Measurements from ENCODE around the gene PRIM2.
"Not testable (repeated sequence)": the region's sequence is repeated elsewhere in the genome, so short reads cannot be mapped to it uniquely, and the experiment has no call there.

Gene PRIM2

GRCh38 chr6:57368965-57369731, 51.7 kb downstream of the PRIM2 start:
- DNase-seq = not testable (repeated sequence)

DNA sequence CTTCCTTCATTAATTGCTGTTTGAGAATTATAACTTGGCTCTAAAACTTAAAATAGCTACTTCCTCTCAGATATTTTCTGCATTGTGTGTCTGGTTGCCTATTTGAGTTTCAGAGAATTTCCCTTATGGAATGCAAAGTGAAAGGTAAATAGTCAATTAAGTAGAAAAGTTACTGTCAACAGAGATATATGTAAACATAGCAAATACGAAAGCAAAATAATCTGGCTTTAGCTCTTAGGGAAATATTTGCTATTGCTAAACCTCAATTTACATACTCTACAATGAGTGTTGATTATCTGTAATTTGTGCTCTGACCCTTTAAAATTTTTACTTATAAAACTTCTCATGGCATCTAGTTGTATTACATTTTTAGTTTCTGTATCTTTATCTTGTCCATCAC, 54.3 kb downstream of the PRIM2 start:
- not testable (repeated sequence) for DNase-seq

- not testable (repeated sequence) for DNase-seq
Observed at GRCh38 chr6:57374764-57375163, 57.3 kb downstream of the PRIM2 start.

DNA sequence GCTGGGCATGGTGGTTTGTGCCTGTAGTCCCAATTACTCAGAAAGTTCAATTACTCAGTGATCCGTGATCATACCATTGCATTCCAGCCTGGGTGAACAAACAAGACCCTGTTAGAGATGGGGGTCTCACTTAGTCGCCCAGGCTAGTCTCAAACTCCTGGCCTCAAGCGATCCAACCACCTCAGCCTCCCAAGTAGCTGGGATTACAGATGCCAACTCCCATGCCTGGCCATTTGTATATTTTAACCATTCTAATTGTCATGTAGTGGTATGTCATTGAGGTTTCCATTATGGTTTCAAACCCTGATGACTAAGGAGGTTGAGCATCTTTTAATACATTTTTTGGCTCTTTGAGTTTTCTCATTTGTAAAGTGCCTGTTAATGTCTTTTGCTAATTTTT, 58.7 kb downstream of the PRIM2 start:
- not testable (repeated sequence) for DNase-seq

- not testable (repeated sequence) for DNase-seq
Observed at GRCh38 chr6:57389038-57389592, 71.7 kb downstream of the PRIM2 start.

GRCh38 chr6:57390818-57391217, 73.4 kb downstream of the PRIM2 start:
- not testable (repeated sequence) for DNase-seq

GRCh38 chr6:57392047-57392446, 74.6 kb downstream of the PRIM2 start:
- not testable (repeated sequence) for DNase-seq

DNA sequence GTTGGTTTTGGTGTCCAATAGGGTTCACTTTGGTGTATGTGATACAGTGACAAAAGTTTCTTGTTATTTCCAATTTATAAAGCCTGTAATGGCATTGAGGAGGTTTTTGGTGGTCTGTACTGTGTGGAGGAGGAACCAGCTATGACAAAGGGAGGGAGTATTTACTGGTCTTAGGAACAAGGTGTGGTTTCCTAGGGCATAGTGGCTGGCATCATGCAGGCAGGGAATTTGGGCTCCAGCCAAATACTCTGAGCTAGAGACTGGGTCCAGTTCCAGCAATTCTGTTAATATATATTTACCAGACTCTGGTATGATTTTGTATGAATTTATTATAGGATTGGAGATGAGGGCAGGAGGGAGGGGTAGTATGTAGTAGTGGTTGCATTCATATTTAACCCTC, 101.9 kb downstream of the PRIM2 start:
- not testable (repeated sequence) for DNase-seq

GRCh38 chr6:57421503-57421902, 104.1 kb downstream of the PRIM2 start:
- DNase-seq = no peak

DNA sequence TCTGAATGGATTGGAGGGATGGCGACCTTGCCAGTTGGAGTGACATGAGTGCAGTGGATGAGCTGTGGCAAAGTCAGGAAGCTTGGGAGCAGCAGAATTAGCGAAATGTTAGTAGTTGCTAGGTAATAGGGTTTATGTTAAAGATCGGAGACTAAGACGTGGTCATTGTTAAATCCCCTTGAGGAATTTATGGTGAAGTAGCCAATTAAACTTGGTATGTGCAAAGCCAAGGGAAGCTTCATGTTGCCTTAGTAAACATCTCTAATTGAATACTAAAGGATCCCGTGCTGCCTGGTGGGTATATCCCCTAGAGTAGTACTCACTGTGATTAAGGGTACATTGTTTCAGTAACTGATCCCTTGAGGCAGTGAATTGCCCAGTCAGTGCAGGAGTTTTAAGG, 106.0 kb downstream of the PRIM2 start:
- DNase-seq = no peak

DNA sequence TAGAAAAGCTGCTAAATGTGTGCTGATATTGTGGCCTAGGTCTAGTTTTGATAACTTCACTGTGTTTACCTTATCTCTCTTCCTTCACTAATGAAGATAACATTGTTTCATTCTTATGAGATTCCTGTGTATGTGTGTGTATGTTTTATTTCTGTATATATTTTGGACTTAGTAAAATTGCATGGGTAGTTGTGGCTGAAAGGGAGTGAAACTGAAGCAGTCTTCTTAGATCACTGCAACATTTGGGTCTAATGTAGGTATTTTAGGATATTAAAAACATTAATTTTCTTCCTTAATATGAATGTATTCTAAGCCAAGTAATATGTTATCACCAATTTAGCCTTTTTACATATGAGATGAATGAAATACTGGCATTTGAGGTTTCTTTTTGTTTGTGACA, 114.3 kb downstream of the PRIM2 start:
- not testable (repeated sequence) for DNase-seq

DNA sequence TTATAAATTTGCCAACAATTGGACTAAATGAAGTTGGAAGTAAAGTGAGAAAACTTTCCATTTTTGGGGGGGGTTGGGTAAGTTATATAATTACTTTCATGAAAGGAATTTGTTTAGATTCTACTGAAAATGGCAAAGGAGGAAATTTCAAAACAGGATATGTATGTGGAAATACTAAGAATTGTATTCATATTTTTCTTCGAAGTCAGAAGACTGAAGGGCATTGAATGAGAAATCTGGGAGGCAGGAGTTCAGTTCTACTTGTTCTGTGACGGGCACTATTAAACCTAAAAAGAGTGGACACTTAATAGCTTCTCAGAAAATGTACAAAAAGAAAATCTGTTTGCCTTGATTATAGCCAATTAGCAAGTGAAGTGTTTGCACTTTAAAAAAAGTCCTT, 114.7 kb downstream of the PRIM2 start:
- DNase-seq = no peak

DNA sequence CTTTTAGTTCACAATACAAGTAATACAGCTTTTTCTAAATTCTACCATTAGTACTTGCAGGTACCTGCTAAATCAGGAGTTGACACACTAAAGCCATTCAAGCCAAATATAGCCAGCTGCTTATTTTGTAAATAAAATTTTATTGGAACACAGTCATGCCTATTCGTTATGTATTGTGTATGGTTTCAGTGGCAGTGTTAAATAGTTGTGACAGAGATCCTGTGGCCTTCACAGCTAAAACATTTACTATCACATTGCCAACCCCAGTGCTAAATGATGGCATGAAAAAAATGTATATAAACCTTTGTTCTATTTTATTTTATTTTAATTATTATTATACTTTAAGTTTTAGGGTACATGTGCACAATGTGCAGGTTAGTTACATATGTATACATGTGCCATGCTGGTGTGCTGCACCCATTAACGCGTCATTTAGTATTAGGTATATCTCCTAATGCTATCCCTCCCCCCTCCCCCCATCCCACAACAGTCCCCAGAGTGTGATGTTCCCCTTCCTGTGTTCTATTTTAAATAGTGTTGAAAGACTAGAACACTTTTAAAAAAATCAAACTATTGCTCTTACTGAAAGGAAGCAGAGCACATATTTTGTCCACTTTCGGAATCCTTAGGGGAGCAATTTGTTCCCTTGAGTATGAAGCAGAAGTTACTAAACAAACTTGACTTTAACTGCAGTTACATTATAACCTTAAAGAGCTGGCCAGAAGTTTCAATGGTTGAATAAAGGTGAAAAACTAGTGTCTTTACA, 115.7 kb downstream of the PRIM2 start:
- DNase-seq = no peak

GRCh38 chr6:57433790-57434189, 116.4 kb downstream of the PRIM2 start:
- not testable (repeated sequence) for DNase-seq

GRCh38 chr6:57434944-57435343, 117.5 kb downstream of the PRIM2 start:
- no peak for DNase-seq

- DNase-seq = no peak
Observed at GRCh38 chr6:57435475-57436160, 118.2 kb downstream of the PRIM2 start.

- not testable (repeated sequence) for DNase-seq
Observed at GRCh38 chr6:57440735-57441134, 123.3 kb downstream of the PRIM2 start.

- DNase-seq = not testable (repeated sequence)
Observed at GRCh38 chr6:57442133-57442532, 124.7 kb downstream of the PRIM2 start.

DNA sequence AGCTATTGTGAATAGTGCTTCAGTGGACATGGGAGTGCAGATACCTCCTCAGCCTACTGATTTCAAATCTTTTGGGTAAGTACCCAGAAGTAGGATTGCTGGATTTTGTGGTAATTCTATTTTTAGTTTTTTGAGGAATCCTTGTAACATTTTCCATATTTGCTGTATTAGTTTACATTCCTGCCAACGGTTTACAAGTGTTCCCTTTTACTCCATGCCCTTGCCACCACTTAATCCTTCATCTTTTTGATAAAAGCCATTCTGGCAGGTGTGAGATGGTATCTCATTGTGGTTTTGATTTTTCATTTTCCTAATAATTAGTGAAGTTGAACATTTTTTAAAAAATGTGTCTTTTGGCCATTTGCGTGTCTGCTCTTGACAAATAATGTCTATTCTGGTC, 125.8 kb downstream of the PRIM2 start:
- not testable (repeated sequence) for DNase-seq

GRCh38 chr6:57444787-57445186, 127.4 kb downstream of the PRIM2 start:
- not testable (repeated sequence) for DNase-seq

DNA sequence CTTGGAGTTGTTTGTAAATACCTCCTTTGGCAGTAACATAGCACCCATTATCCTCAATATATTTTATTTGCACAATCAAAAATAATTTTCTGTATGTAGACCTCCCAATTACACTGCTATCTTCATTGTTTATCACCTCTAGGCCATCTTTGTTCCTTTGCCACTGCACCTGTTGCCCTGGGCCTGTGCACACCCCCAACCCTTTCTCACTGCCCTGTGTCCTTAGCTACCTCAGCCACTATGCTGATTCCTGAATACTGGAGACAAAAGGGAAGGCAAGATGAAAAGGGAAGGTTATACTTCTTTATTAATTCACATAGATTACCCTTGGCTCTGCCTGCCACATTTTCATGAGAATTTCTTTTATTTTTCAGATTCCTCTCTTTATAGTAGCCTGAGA, 127.9 kb downstream of the PRIM2 start:
- DNase-seq = not testable (repeated sequence)

GRCh38 chr6:57445790-57446468, 128.5 kb downstream of the PRIM2 start:
- DNase-seq = not testable (repeated sequence)

All from DMS53 (cell line).